ENCODE results near the gene TAS2R46.

GRCh38 chr12:11016937-11017336, 45.2 kb downstream of the TAS2R46 start:
- TF ChIP-seq CTCF (IDR thresholded peaks at IDR 0.05; ENCODE audit: low read depth, low read length) = no peak
- TF ChIP-seq POLR2A (IDR thresholded peaks at IDR 0.05; ENCODE audit: extremely low read depth, insufficient read length) = no peak
- TF ChIP-seq MYC (IDR thresholded peaks at IDR 0.05; ENCODE audit: low read depth, low read length) = no peak

Data from NB4 (cell line).